Measurements from ENCODE around the gene RPS19BP1.

DNA sequence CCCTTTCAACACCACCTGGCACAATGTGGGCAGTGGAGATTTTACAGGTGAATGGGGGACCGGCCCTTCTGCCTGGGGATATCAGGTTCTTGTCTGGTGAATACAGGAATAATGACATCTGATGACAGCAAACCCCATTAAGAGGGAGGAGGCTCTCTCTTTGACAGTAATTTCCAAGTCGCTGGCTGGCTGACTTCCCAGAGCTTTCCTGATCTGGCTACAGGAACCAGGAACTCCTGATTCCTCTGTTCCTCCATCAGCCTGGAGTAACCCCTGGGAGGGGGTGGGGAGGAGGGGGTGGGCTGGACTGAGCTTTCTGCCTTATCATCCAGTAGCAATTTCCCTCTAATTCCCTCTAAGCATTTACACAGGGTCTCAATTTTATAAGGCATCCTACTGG, 34.2 kb downstream of the RPS19BP1 start:
- TF ChIP-seq, protein P1, sequence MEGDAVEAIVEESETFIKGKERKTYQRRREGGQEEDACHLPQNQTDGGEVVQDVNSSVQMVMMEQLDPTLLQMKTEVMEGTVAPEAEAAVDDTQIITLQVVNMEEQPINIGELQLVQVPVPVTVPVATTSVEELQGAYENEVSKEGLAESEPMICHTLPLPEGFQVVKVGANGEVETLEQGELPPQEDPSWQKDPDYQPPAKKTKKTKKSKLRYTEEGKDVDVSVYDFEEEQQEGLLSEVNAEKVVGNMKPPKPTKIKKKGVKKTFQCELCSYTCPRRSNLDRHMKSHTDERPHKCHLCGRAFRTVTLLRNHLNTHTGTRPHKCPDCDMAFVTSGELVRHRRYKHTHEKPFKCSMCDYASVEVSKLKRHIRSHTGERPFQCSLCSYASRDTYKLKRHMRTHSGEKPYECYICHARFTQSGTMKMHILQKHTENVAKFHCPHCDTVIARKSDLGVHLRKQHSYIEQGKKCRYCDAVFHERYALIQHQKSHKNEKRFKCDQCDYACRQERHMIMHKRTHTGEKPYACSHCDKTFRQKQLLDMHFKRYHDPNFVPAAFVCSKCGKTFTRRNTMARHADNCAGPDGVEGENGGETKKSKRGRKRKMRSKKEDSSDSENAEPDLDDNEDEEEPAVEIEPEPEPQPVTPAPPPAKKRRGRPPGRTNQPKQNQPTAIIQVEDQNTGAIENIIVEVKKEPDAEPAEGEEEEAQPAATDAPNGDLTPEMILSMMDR (IDR thresholded peaks at IDR 0.05; ENCODE audit: borderline replicate concordance, extremely low read depth, low read length, poor library complexity, severe bottlenecking): no peak
- TF ChIP-seq EZH2 (IDR thresholded peaks at IDR 0.05; ENCODE audit: borderline replicate concordance, low read depth, low read length, severe bottlenecking): no peak

All from DND-41 (cell line).